ENCODE results near the gene CACNG3.

DNA sequence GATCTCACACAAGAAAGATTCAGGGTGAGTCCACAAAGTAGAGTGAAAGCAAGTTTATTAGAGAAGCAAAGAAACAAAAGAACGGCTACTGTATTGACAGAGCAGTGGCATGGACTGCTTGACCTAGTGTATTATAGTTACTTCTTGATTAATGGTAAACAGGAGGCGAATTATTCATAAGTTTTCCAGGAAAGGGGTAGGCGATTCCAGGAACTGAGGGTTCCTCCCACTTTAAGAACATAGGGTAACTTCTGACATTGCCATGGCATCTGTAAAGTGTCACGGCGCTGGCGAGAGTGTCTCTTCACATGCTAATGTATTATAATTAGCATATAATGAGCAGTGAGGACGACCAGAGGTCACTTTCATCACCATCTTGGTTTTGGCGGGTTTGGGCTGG is 93.2 kb downstream of the CACNG3 start:
- TF ChIP-seq, protein P1, sequence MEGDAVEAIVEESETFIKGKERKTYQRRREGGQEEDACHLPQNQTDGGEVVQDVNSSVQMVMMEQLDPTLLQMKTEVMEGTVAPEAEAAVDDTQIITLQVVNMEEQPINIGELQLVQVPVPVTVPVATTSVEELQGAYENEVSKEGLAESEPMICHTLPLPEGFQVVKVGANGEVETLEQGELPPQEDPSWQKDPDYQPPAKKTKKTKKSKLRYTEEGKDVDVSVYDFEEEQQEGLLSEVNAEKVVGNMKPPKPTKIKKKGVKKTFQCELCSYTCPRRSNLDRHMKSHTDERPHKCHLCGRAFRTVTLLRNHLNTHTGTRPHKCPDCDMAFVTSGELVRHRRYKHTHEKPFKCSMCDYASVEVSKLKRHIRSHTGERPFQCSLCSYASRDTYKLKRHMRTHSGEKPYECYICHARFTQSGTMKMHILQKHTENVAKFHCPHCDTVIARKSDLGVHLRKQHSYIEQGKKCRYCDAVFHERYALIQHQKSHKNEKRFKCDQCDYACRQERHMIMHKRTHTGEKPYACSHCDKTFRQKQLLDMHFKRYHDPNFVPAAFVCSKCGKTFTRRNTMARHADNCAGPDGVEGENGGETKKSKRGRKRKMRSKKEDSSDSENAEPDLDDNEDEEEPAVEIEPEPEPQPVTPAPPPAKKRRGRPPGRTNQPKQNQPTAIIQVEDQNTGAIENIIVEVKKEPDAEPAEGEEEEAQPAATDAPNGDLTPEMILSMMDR (conservative IDR thresholded peaks at IDR 0.05; ENCODE audit: low read length): no peak
- no peak for TF ChIP-seq EZH2phosphoT487 (IDR thresholded peaks at IDR 0.05; ENCODE audit: borderline replicate concordance)
